GM06990 (cell line): ENCODE measurements around the gene CIB4.

Experiments used
- DNase-seq: peaks from one replicate; pipeline ENCODE4 v3.0.0-alpha.2; 2011; ENCODE audit not compliant: insufficient read length; ENCODE audit errors: extremely low read depth
- H3K27me3 ChIP-seq: replicated peaks from 2 replicates; pipeline ENCODE4 v1.6.0; 2011; ENCODE audit warnings: low read length; ENCODE audit not compliant: control insufficient read depth, insufficient read depth
- H3K36me3 ChIP-seq: 2 replicates; pipeline ENCODE4 v1.5.1; 2011; ENCODE audit warnings: low read length; ENCODE audit not compliant: control insufficient read depth, insufficient read depth
- H3K4me3 ChIP-seq: replicated peaks from 2 replicates; pipeline ENCODE4 v1.5.1; 2011; ENCODE audit warnings: low read depth, mild to moderate bottlenecking, control low read depth, low read length
- CTCF ChIP-seq: IDR thresholded peaks from 2 replicates; pipeline ENCODE4 v1.5.1; 2011; ENCODE audit warnings: low read length, control low read depth, mild to moderate bottlenecking, inconsistent platforms; ENCODE audit not compliant: insufficient read depth, poor library complexity, severe bottlenecking

The CIB4 gene

GRCh38 chr2:26683583-26683982, 42.4 kb upstream of the CIB4 start:
- Histone ChIP-seq H3K4me3 (no peak overlapping the region), H3K36me3 (no peaks in the 10 kb centered on the region), H3K27me3 (peaks cover 4% of the 10 kb centered on the region)
- no peak for DNase-seq
- TF ChIP-seq CTCF = no peak

- Histone ChIP-seq H3K36me3 (no peaks in the 10 kb centered on the region), H3K27me3 (peaks cover 2% of the 10 kb centered on the region), H3K4me3 (no peak overlapping the region)
- TF ChIP-seq CTCF = no peak
- DNase-seq = no peak
Observed at GRCh38 chr2:26682155-26682554, 41.0 kb upstream of the CIB4 start.

GRCh38 chr2:26681656-26682055, 40.5 kb upstream of the CIB4 start:
- Histone ChIP-seq H3K27me3 (peaks cover 2% of the 10 kb centered on the region), H3K4me3 (no peak overlapping the region), H3K36me3 (no peaks in the 10 kb centered on the region)
- DNase-seq = no peak
- no peak for TF ChIP-seq CTCF

GRCh38 chr2:26679867-26680266, 38.7 kb upstream of the CIB4 start:
- no peaks in the 10 kb centered on the region for H3K36me3 ChIP-seq
- H3K4me3 ChIP-seq = no peak overlapping the region
- no peak for DNase-seq
- peaks cover 2% of the 10 kb centered on the region for H3K27me3 ChIP-seq
- no peak for TF ChIP-seq CTCF

GRCh38 chr2:26678035-26678434, 36.9 kb upstream of the CIB4 start:
- Histone ChIP-seq H3K36me3 (no peaks in the 10 kb centered on the region), H3K27me3 (peaks cover 3% of the 10 kb centered on the region), H3K4me3 (no peak overlapping the region)
- no peak for DNase-seq
- TF ChIP-seq CTCF = no peak

- no peaks in the 10 kb centered on the region for H3K36me3 ChIP-seq
- H3K4me3 ChIP-seq = no peak overlapping the region
- DNase-seq = no peak
- TF ChIP-seq CTCF = no peak
- peaks cover 1% of the 10 kb centered on the region for H3K27me3 ChIP-seq
Observed at GRCh38 chr2:26675651-26676255, 34.6 kb upstream of the CIB4 start.
